CD4-positive, alpha-beta memory T cell (primary cell): ENCODE results near the gene RPL29. TPM values are rescaled to one million over a fixed set of nuclear protein-coding genes. Genes with fewer than 3 reads are reported as not detected.

ENCODE experiments used
- CTCF ChIA-PET: fragments of 350-600 bp; sonication (Branson Sonifier 250); formaldehyde crosslinking; loops from one replicate; lab custom pipeline; 2021; ENCODE audit warnings: inconsistent platforms; ENCODE audit not compliant: partially characterized antibody; lab: Charles Lee
- POLR2A ChIA-PET: fragments of 350-600 bp; sonication (Branson Sonifier 250); formaldehyde crosslinking; loops from one replicate; lab custom pipeline; 2021; ENCODE audit not compliant: partially characterized antibody; lab: Charles Lee
- DNase-seq, 5 donors: peaks; one replicate each; pipeline versions ENCODE4 v3.0.0 to v3.0.0-alpha.2; 2020 to 2022; ENCODE audit warnings: mixed read lengths in 1 of 5
- H3K27ac ChIP-seq: one replicate; pipeline ENCODE4 v1.7.0; 2013; ENCODE audit warnings: low read depth, low read length
- H3K27me3 ChIP-seq: 2 replicates; pipeline ENCODE4 v1.7.0; 2013; ENCODE audit warnings: mild to moderate bottlenecking, low read length, moderate library complexity; ENCODE audit not compliant: insufficient read depth
- H3K36me3 ChIP-seq: 2 replicates; pipeline ENCODE4 v1.7.0; 2013; ENCODE audit warnings: mild to moderate bottlenecking, low read length, moderate library complexity; ENCODE audit not compliant: insufficient read depth
- H3K4me1 ChIP-seq: 2 replicates; pipeline ENCODE4 v1.7.0; 2013; ENCODE audit warnings: mild to moderate bottlenecking, low read length, moderate library complexity; ENCODE audit not compliant: insufficient read depth
- H3K4me3 ChIP-seq, 2 donors: one replicate each; pipeline ENCODE4 v1.7.0; 2013; ENCODE audit warnings: low read length in 2 of 2, mild to moderate bottlenecking in 1 of 2
- H3K9me3 ChIP-seq, 2 donors: one replicate each; pipeline ENCODE4 v1.7.0; 2013; ENCODE audit warnings: low read length in 2 of 2, control low read depth in 1 of 2; ENCODE audit not compliant: control insufficient read depth in 1 of 2
- H3K27ac Mint-ChIP-seq, 7 donors: one replicate each; pipeline ENCODE4 v1.8.0; 2020 to 2021; ENCODE audit warnings: mixed read lengths in 7 of 7, mild to moderate bottlenecking in 6 of 7, inconsistent platforms in 3 of 7, moderate library complexity in 3 of 7
- H3K27me3 Mint-ChIP-seq, 2 donors: one replicate each; pipeline ENCODE4 v1.8.0; 2020 to 2021; ENCODE audit warnings: mixed read lengths in 2 of 2
- H3K36me3 Mint-ChIP-seq, 2 donors: one replicate each; pipeline ENCODE4 v1.8.0; 2020 to 2021; ENCODE audit warnings: mixed read lengths in 2 of 2, inconsistent platforms in 1 of 2, mild to moderate bottlenecking in 1 of 2
- H3K4me1 Mint-ChIP-seq, 4 donors: one replicate each; pipeline ENCODE4 v1.8.0; 2020 to 2021; ENCODE audit warnings: mixed read lengths in 4 of 4, mild to moderate bottlenecking in 1 of 4
- H3K4me3 Mint-ChIP-seq, 8 donors: one replicate each; pipeline ENCODE4 v1.8.0; 2020 to 2021; ENCODE audit warnings: mixed read lengths in 8 of 8, mild to moderate bottlenecking in 7 of 8, moderate library complexity in 6 of 8, inconsistent platforms in 3 of 8
- H3K9me3 Mint-ChIP-seq, 8 donors: one replicate each; pipeline ENCODE4 v1.8.0; 2020 to 2021; ENCODE audit warnings: mixed read lengths in 8 of 8, mild to moderate bottlenecking in 5 of 8, inconsistent platforms in 3 of 8, moderate library complexity in 1 of 8
- intact Hi-C: fragments of 100-400 bp; cut with micrococcal nuclease; formaldehyde crosslinking; loops from one replicate; pipeline ENCODE4 v1.15.1; 2023
- polyA plus RNA-seq, 2 donors: library from polyadenylated mRNA; unstranded; fragments of 300-500 nt; fragmentation: Illumina TruSeq; gene quantifications; one replicate each; pipeline ENCODE4 v1.2.3, GENCODE V29; 2021
- total RNA-seq, 2 experiments: library from RNA; stranded (reverse); gene quantifications; one replicate each; pipeline ENCODE4 v1.2.3, GENCODE V29; 2021

RPL29 gene
- total and polyA plus RNA-seq, 4 experiments from 2014 or later = 967 to 1,467 (median 1,266) TPM

DNA sequence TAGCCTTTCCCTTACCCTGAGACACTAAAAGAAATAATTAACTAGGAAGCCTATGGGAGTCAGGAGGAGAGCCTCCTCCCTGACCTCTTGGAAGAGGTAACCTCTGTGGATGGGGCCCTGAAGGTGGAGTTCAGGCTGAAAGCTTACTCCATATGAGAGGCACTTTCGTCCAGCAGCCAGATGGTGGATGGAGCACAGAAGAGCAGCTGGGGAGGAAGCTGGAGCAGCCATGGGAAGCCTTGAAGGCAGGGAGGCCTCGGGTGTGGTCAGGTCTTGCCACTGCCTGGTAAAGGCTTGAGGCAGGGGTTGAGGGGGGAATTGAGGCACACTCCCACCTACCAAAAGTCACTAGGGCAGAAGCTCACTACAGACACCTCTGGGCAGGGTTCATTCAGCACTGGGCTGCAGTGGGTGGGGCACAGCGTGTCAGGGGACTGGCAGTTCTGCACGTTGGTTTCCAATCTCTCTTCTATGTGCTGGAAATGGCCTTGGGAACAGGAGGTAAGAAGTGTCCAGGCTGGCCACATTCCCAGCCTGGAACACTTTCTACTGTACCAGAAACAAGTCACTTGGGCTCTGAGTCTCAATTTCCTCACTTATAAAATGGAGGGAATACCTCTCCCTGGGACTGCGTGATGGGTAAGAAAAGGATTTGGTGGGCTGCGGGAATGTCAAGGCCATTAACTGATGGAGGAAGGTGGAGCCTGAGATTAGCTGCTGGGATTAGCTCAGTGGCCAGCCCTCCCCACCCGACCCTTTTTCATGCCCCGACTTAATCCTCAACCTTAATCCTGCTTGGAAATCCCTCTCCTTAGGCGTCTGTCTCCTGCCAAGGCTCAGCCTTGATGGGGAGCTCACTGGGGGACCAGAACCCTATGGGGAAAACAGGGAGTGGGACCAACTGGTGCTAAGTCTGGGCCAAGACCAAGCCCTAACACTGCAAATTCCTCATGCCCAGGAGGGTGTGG lies 33.8 kb downstream of the RPL29 start:
- Mint-ChIP-seq H3K27me3 (peaks cover 0 to 2% of the 10 kb centered on the region in 2 donors), H3K36me3 (peaks cover 6 to 15% of the 10 kb centered on the region in 2 donors), H3K4me1 (peaks cover 7 to 19% (median 12%) of the 10 kb centered on the region in 4 donors), H3K4me3 (no peak overlapping the region), H3K9me3 (no peaks in the 10 kb centered on the region), H3K27ac (no peak overlapping the region)
- POLR2A ChIA-PET = interaction anchor here (0.6 to 1.3 kb wide), 4 partner anchors 9 to 13 kb away, joined by 3 to 7 read pairs (median 3); partner anchors contain the start of genes ABHD14A and ABHD14B
- CTCF ChIA-PET = interaction anchor here (0.9 to 1.2 kb wide), 3 partner anchors 9 to 22 kb away, joined by 4 to 5 read pairs (median 4); partner anchors contain the start of genes ABHD14B and ACY1
- Histone ChIP-seq H3K27me3 (no peaks in the 10 kb centered on the region), H3K36me3 (no peaks in the 10 kb centered on the region), H3K4me1 (peaks cover 14% of the 10 kb centered on the region), H3K27ac (no peak overlapping the region), H3K4me3 (no peak overlapping the region), H3K9me3 (no peaks in the 10 kb centered on the region)
- intact Hi-C loops = no loop called here
- DNase-seq = no peak

DNA sequence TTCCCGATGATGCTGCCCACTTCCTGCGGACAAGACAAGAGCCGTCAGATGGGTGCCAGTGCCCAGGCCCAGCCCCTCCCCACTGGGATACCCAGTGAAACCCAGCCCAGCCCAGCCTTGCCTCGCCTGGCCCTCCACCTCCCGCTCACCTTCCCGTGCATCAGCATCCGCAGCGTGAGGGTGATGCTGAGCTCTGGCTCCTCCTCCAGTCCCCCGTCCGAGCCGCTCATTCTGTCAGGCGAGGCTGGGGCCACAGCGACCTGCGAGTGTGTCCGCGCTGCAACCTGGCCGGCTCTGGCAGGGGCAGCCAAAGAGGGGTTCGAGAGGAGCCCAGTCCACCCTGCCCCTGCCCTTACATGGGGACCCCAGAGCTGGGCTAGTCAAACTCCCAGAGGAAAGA lies 34.7 kb downstream of the RPL29 start:
- H3K4me3 ChIP-seq = no peak overlapping the region
- DNase-seq = no peak
- no peaks in the 10 kb centered on the region for H3K36me3 ChIP-seq
- ChIA-PET CTCF (interaction anchor here (1.2 kb wide), 1 partner anchor 13 kb away, joined by 5 read pairs; the partner anchor contains the start of gene ABHD14B), POLR2A (interaction anchor here (1.2 to 1.3 kb wide), 2 partner anchors 9 to 13 kb away, joined by 3 read pairs; partner anchors contain the start of gene ABHD14B)
- H3K9me3 ChIP-seq = no peaks in the 10 kb centered on the region
- H3K27ac ChIP-seq = no peak overlapping the region
- no peak overlapping the region for H3K4me3 Mint-ChIP-seq
- peaks cover 7 to 17% (median 9%) of the 10 kb centered on the region in 4 donors for H3K4me1 Mint-ChIP-seq
- H3K27me3 ChIP-seq = no peaks in the 10 kb centered on the region
- H3K4me1 ChIP-seq = peaks cover 14% of the 10 kb centered on the region
- H3K27ac Mint-ChIP-seq = no peak overlapping the region
- intact Hi-C loops = no loop called here
- no peaks in the 10 kb centered on the region for H3K9me3 Mint-ChIP-seq
- H3K27me3 Mint-ChIP-seq = peaks cover 0 to 2% of the 10 kb centered on the region in 2 donors
- peaks cover 6 to 15% of the 10 kb centered on the region in 2 donors for H3K36me3 Mint-ChIP-seq

DNA sequence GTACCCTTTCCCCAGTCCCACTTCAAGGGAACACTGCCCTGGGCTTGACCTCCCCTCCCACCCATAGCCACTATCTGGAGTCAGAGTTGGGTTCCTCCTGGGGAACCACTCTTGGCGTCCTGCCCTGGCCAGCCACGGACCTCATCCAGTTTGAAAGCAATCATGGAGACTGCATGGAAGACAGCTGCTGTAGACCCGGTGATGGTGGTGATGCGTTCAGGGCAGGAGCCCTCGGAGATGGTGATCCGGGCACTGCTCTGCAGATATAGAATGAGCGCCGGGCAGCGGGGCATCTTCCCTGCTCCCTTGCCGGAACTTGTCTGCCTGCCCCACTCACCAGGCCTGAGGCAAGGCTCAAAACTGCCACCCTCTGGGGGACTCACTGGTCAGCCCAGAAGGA lies 35.3 kb downstream of the RPL29 start:
- H3K27ac Mint-ChIP-seq = no peak overlapping the region
- peaks cover 6 to 15% of the 10 kb centered on the region in 2 donors for H3K36me3 Mint-ChIP-seq
- ChIA-PET CTCF (no interaction called here), POLR2A (interaction anchor here (1.3 kb wide), 1 partner anchor 13 kb away, joined by 3 read pairs; the partner anchor contains the start of gene ABHD14B)
- no peaks in the 10 kb centered on the region for H3K9me3 Mint-ChIP-seq
- Histone ChIP-seq H3K27me3 (peaks cover 1% of the 10 kb centered on the region), H3K27ac (no peak overlapping the region), H3K9me3 (no peaks in the 10 kb centered on the region), H3K36me3 (no peaks in the 10 kb centered on the region), H3K4me3 (no peak overlapping the region), H3K4me1 (peaks cover 14% of the 10 kb centered on the region)
- H3K27me3 Mint-ChIP-seq = peaks cover 0 to 2% of the 10 kb centered on the region in 2 donors
- H3K4me3 Mint-ChIP-seq = no peak overlapping the region
- intact Hi-C loops = no loop called here
- H3K4me1 Mint-ChIP-seq = peaks cover 6 to 11% (median 7%) of the 10 kb centered on the region in 4 donors
- no peak for DNase-seq

DNA sequence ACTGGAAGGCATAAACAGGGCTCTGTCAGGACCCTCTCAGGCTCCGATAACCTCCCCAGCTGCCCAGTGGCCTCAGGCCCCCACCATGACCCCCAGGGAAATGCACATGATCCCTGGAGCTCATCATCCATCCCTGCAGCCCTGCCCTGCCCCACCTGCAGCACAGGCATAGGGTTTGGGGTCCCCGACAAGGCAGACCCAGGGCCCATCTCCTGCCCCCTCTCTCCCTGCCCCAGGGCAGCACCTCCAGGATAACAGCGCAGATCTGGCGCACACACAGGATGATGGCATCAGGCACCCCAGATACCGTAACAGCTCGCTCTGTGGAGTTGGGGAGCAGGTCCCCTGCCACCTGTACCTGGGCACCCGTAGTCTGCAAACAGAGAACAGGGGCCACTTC lies 36.0 kb downstream of the RPL29 start:
- peaks cover 8% of the 10 kb centered on the region for H3K27me3 ChIP-seq
- peaks cover 15% of the 10 kb centered on the region for H3K4me1 ChIP-seq
- POLR2A ChIA-PET = no interaction called here
- H3K36me3 Mint-ChIP-seq = peaks cover 6 to 15% of the 10 kb centered on the region in 2 donors
- no peak overlapping the region for H3K4me3 ChIP-seq
- DNase-seq = no peak
- H3K27me3 Mint-ChIP-seq = peaks cover 2% of the 10 kb centered on the region in 2 donors
- intact Hi-C loops = no loop called here
- H3K36me3 ChIP-seq = no peaks in the 10 kb centered on the region
- no peaks in the 10 kb centered on the region for H3K9me3 Mint-ChIP-seq
- H3K9me3 ChIP-seq = no peaks in the 10 kb centered on the region
- CTCF ChIA-PET = no interaction called here
- H3K27ac ChIP-seq = no peak overlapping the region
- H3K27ac Mint-ChIP-seq = no peak overlapping the region
- H3K4me3 Mint-ChIP-seq = no peak overlapping the region
- H3K4me1 Mint-ChIP-seq = peaks cover 0 to 6% (median 1%) of the 10 kb centered on the region in 4 donors

DNA sequence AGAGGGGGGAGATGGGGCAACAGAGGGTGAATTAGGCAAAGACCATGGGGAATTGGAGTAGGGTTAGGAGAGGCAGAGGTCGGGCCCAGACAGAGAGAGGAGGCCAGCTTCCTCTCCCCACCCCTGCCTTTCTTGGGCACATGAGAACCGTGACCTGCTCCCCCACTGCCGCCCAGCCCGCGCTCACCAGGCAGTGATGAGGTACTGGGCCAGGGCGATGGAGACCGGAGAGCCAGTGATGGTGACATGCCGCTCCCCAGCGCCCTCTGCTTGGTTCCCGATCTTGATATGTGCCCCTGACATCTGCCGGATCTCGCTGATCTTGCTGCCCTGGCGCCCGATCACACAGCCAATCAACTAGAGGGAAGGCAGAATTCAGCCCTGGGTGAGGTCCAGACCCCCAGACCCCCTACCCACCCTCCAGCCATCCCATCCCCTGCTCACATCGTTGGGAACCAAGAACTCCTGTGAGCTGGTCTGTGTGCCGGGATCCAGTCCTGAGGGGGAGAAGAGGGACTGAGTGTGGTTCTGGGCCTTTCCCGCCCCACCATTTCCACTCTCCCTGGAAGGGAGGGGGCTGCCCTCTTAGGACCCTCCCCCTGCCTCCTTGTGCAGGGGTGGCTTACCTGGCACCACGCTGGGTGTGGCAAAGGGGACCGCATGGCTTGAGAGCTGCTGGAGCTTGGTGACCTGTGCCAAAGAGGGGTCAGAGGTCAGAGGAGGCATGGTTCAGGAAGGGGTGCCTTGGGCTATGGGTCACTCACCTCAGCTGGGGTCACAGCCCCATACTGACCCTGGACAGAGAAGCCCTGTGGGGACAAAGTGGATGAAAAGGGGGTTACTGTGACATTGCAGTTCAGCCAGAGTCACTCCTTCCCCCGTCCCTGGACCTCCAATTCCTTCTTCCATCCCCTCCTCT lies 36.8 kb downstream of the RPL29 start:
- POLR2A ChIA-PET = interaction anchor here (1.8 to 2.3 kb wide), 2 partner anchors 9 to 15 kb away, joined by 5 to 9 read pairs; partner anchors contain the start of genes ABHD14A, ABHD14B and PCBP4
- Histone ChIP-seq H3K36me3 (no peaks in the 10 kb centered on the region), H3K4me1 (peaks cover 15% of the 10 kb centered on the region), H3K4me3 (no peak overlapping the region), H3K27me3 (peaks cover 8% of the 10 kb centered on the region), H3K27ac (no peak overlapping the region), H3K9me3 (no peaks in the 10 kb centered on the region)
- no peaks in the 10 kb centered on the region for H3K9me3 Mint-ChIP-seq
- intact Hi-C loops = no loop called here
- peaks cover 0 to 6% (median 4%) of the 10 kb centered on the region in 4 donors for H3K4me1 Mint-ChIP-seq
- H3K27ac Mint-ChIP-seq = no peak overlapping the region
- CTCF ChIA-PET = interaction anchor here (0.7 kb wide), 1 partner anchor 1417 kb away, joined by 3 read pairs; no protein-coding TSS in a partner anchor
- peaks cover 2 to 8% of the 10 kb centered on the region in 2 donors for H3K27me3 Mint-ChIP-seq
- H3K4me3 Mint-ChIP-seq = no peak overlapping the region
- DNase-seq = no peak
- H3K36me3 Mint-ChIP-seq = peaks cover 6 to 15% of the 10 kb centered on the region in 2 donors

DNA sequence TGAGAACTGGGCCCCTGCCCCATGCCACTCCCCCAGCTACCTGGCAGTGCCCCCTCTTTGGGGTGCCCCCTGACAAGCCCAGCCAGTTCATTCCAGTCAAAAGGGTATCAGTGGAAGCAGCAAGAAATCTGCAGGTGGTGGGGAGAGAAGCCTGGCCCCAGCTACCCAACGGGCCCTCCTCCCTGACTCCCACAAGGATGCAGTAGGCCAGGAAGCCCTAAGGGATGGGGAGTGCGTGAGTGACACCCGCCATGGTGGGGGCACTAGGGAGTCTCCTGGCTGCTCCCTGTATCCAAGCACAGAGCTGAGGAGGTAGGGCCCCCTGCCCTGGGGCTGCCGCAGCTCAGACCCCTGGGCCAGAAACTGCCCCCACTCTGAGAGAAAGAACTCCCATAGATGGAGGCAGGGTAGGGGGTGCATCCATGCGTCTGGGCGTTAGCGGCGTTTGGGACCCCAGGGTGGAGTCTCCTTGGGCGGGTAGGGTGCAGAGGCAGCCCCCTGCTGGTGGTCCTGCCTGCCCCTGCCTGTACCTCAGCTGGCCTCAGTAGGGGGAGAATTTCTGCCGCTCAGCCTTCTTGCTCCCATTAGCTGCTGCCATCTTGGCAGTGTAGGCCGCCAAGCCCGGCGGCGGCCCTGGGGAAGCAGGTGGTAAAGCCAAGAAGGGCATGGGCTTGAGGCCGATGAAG lies 38.0 kb downstream of the RPL29 start:
- Mint-ChIP-seq H3K27ac (no peak overlapping the region), H3K9me3 (no peaks in the 10 kb centered on the region), H3K4me3 (no peak overlapping the region), H3K36me3 (peaks cover 6 to 15% of the 10 kb centered on the region in 2 donors), H3K4me1 (peaks cover 0 to 8% (median 4%) of the 10 kb centered on the region in 4 donors), H3K27me3 (peaks cover 5 to 12% of the 10 kb centered on the region in 2 donors)
- Histone ChIP-seq H3K4me1 (peaks cover 15% of the 10 kb centered on the region), H3K27me3 (peaks cover 8% of the 10 kb centered on the region), H3K27ac (no peak overlapping the region), H3K9me3 (no peaks in the 10 kb centered on the region), H3K4me3 (no peak overlapping the region), H3K36me3 (no peaks in the 10 kb centered on the region)
- DNase-seq = no peak
- intact Hi-C loops = loop anchor here (2.0 kb wide), 1 partner anchor 15 kb away; the partner anchor contains the start of gene PARP3
- CTCF ChIA-PET = interaction anchor here (1.4 kb wide), 1 partner anchor 16 kb away, joined by 8 read pairs; the partner anchor contains the start of gene ABHD14B
- POLR2A ChIA-PET = interaction anchor here (1.8 to 2.3 kb wide), 2 partner anchors 10 to 16 kb away, joined by 5 to 9 read pairs; partner anchors contain the start of genes ABHD14A, ABHD14B and PCBP4
